IMR-90 (cell line): ENCODE results near the gene C1QTNF8. TPM values are rescaled to one million over a fixed set of nuclear protein-coding genes. Genes with fewer than 3 reads are reported as not detected.

Source experiments
- ATAC-seq: fragments of 200-7000 bp; cut with Tn5 transposase; 2 replicates; pipeline ENCODE4 v1.9.1; 2020; ENCODE audit warnings: low read depth, mild to moderate bottlenecking, moderate library complexity
- BruUV-seq: library from RNA; stranded (reverse); fragments of 400-500 nt; replicated peaks from 2 replicates; lab custom pipeline; 2021; lab: Mats Ljungman, UMichigan
- CTCF ChIA-PET: fragments of 300-600 bp; formaldehyde crosslinking; extraction: SDS; loops from one replicate; lab custom pipeline; 2021; ENCODE audit warnings: antibody characterized with exemption; lab: Yijun Ruan, JAX
- POLR2A ChIA-PET: fragments of 300-600 bp; sonication (Branson Sonifier 250); formaldehyde crosslinking; loops from one replicate; lab custom pipeline; 2022; ENCODE audit warnings: antibody characterized with exemption; ENCODE audit not compliant: unreplicated experiment; lab: Charles Lee
- DNase-seq: peaks from one replicate; pipeline ENCODE4 v3.0.0; 2013
- H2AFZ ChIP-seq: replicated peaks from 2 replicates; pipeline ENCODE3; 2013; ENCODE audit warnings: low read length, mild to moderate bottlenecking; ENCODE audit not compliant: poor library complexity
- H2AK5ac ChIP-seq: 2 replicates; pipeline ENCODE4 v1.6.1; 2013; ENCODE audit warnings: low read depth, low read length, inconsistent platforms
- H2AK9ac ChIP-seq: replicated peaks from 2 replicates; pipeline ENCODE3; 2013; ENCODE audit warnings: mild to moderate bottlenecking, low read depth, low read length, moderate library complexity; ENCODE audit not compliant: poor library complexity
- H2BK120ac ChIP-seq: 2 replicates; pipeline ENCODE4 v1.6.1; 2013; ENCODE audit warnings: low read depth, low read length, inconsistent platforms
- H2BK15ac ChIP-seq: 3 replicates; pipeline ENCODE4 v1.6.1; 2013; ENCODE audit warnings: low read depth, low read length, inconsistent platforms
- H2BK20ac ChIP-seq: 2 replicates; pipeline ENCODE4 v1.6.1; 2013; ENCODE audit warnings: low read depth, mild to moderate bottlenecking, inconsistent platforms, low read length, moderate library complexity
- H2BK5ac ChIP-seq: 2 replicates; pipeline ENCODE4 v1.6.1; 2013; ENCODE audit warnings: mild to moderate bottlenecking, low read depth, low read length, inconsistent platforms; ENCODE audit not compliant: poor library complexity, severe bottlenecking
- H3K14ac ChIP-seq: replicated peaks from 2 replicates; pipeline ENCODE4 v1.6.1; 2013; ENCODE audit warnings: low read depth, low read length, inconsistent platforms
- H3K18ac ChIP-seq: 2 replicates; pipeline ENCODE4 v1.6.1; 2013; ENCODE audit warnings: low read depth, low read length, control low read depth
- H3K23ac ChIP-seq: 2 replicates; pipeline ENCODE4 v1.6.1; 2013; ENCODE audit warnings: low read depth, low read length, inconsistent platforms
- H3K27ac ChIP-seq: 2 replicates; pipeline ENCODE4 v1.5.1; 2013; ENCODE audit warnings: mild to moderate bottlenecking, control low read depth, low read length; ENCODE audit not compliant: insufficient read depth
- H3K27me3 ChIP-seq: 2 replicates; pipeline ENCODE4 v1.6.1; 2013; ENCODE audit warnings: low read length; ENCODE audit not compliant: control insufficient read depth, insufficient read depth
- H3K36me3 ChIP-seq: 2 replicates; pipeline ENCODE4 v1.6.1; 2013; ENCODE audit warnings: low read length, mixed read lengths; ENCODE audit not compliant: control insufficient read depth, insufficient read depth
- H3K4ac ChIP-seq: 2 replicates; pipeline ENCODE4 v1.6.1; 2013; ENCODE audit warnings: low read depth, low read length, inconsistent platforms
- H3K4me1 ChIP-seq: 2 replicates; pipeline ENCODE4 v1.6.1; 2013; ENCODE audit warnings: low read length, mixed read lengths; ENCODE audit not compliant: control insufficient read depth, insufficient read depth
- H3K4me2 ChIP-seq: 2 replicates; pipeline ENCODE4 v1.6.1; 2013; ENCODE audit warnings: low read depth, mild to moderate bottlenecking, control low read depth, low read length, moderate library complexity
- H3K4me3 ChIP-seq: 2 replicates; pipeline ENCODE4 v1.5.1; 2013; ENCODE audit warnings: low read depth, mild to moderate bottlenecking, control low read depth, low read length, moderate library complexity; ENCODE audit not compliant: insufficient read depth
- H3K56ac ChIP-seq: 2 replicates; pipeline ENCODE4 v1.6.1; 2013; ENCODE audit warnings: low read length, inconsistent platforms; ENCODE audit not compliant: insufficient read depth; ENCODE audit errors: extremely low read depth
- H3K79me1 ChIP-seq, 2 experiments: 2 replicates each; pipeline ENCODE4 v1.6.1; 2013; ENCODE audit warnings: low read length in 2 of 2, inconsistent platforms in 1 of 2, low read depth in 1 of 2
- H3K9ac ChIP-seq: 2 replicates; pipeline ENCODE4 v1.6.1; 2013; ENCODE audit warnings: low read depth, low read length, control low read depth
- H3K9me1 ChIP-seq: 2 replicates; pipeline ENCODE4 v1.6.1; 2013; ENCODE audit warnings: low read length, inconsistent platforms; ENCODE audit not compliant: insufficient read depth
- H3K9me3 ChIP-seq: 2 replicates; pipeline ENCODE4 v1.6.1; 2013; ENCODE audit warnings: low read length; ENCODE audit not compliant: control insufficient read depth, insufficient read depth
- H4K20me1 ChIP-seq: 2 replicates; pipeline ENCODE4 v1.6.1; 2013; ENCODE audit warnings: low read length, inconsistent platforms; ENCODE audit not compliant: insufficient read depth
- H4K5ac ChIP-seq: 2 replicates; pipeline ENCODE4 v1.6.1; 2013; ENCODE audit warnings: mild to moderate bottlenecking, low read depth, low read length, control low read depth
- H4K8ac ChIP-seq, 2 experiments: 2 replicates each; pipeline ENCODE4 v1.6.1; 2013; ENCODE audit warnings: low read depth in 2 of 2, low read length in 2 of 2, control low read depth in 1 of 2, inconsistent platforms in 1 of 2
- H4K91ac ChIP-seq: 2 replicates; pipeline ENCODE4 v1.6.1; 2013; ENCODE audit warnings: low read depth, low read length, inconsistent platforms; ENCODE audit not compliant: insufficient read depth
- BHLHE40 ChIP-seq: fragments of 150-350 bp; IDR thresholded peaks from 2 replicates; pipeline ENCODE4 v1.6.1; 2016; ENCODE audit warnings: mild to moderate bottlenecking, low read depth, low read length
- CHD1 ChIP-seq: IDR thresholded peaks from 2 replicates; pipeline ENCODE4 v1.6.1; 2012; ENCODE audit warnings: low read depth, low read length, improper control_type of control experiment
- CTCF ChIP-seq: conservative IDR thresholded peaks from 2 replicates; pipeline ENCODE4 v1.5.1; 2012; ENCODE audit warnings: mild to moderate bottlenecking, low read depth, low read length, improper control_type of control experiment
- FOS ChIP-seq: fragments of 150-350 bp; IDR thresholded peaks from 2 replicates; pipeline ENCODE4 v1.6.1; 2016; ENCODE audit warnings: low read depth, low read length
- MAFK ChIP-seq: IDR thresholded peaks from 2 replicates; pipeline ENCODE4 v1.6.1; 2012; ENCODE audit warnings: low read depth, low read length, improper control_type of control experiment
- MXI1 ChIP-seq: IDR thresholded peaks from 2 replicates; pipeline ENCODE4 v1.6.1; 2012; ENCODE audit warnings: low read depth, mild to moderate bottlenecking, low read length, moderate library complexity, borderline replicate concordance
- NFE2L2 ChIP-seq: fragments of 150-350 bp; IDR thresholded peaks from 2 replicates; pipeline ENCODE4 v1.6.1; 2016; ENCODE audit warnings: low read depth, mild to moderate bottlenecking, low read length
- POLR2A ChIP-seq: IDR thresholded peaks from 2 replicates; pipeline ENCODE4 v1.6.1; 2012; ENCODE audit warnings: mild to moderate bottlenecking, low read depth, low read length
- RAD21 ChIP-seq: IDR thresholded peaks from 2 replicates; pipeline ENCODE4 v1.6.1; 2012; ENCODE audit warnings: low read length, improper control_type of control experiment
- RFX5 ChIP-seq: IDR thresholded peaks from 2 replicates; pipeline ENCODE4 v1.8.0; 2012; ENCODE audit warnings: low read depth, mild to moderate bottlenecking, low read length, moderate library complexity
- WGBS, 2 experiments: methylation state at CpG; one replicate each; pipeline versions ENCODE4 v1.1.5 to v1.1.7; 2013; ENCODE audit warnings: missing lambda C conversion rate in 2 of 2; ENCODE audit not compliant: insufficient read length in 1 of 2; ENCODE audit errors: extremely low coverage in 2 of 2; 5-methylcytosine and 5-hydroxymethylcytosine counted together
- dilution Hi-C: fragments of 300-500 bp; cut with HindIII; formaldehyde crosslinking; loops from one replicate; pipeline ENCODE4 v1.14.3; 2018; ENCODE audit warnings: low sequenced_read_pairs; ENCODE audit not compliant: unreplicated experiment
- in situ Hi-C: fragments of 300-500 bp; cut with MboI; formaldehyde crosslinking; loops from 3 replicates; pipeline ENCODE4 v1.14.3; 2019; ENCODE audit warnings: low sequenced_read_pairs, inconsistent platforms, mixed read lengths
- intact Hi-C: fragments of 100-400 bp; cut with micrococcal nuclease; formaldehyde crosslinking; loops from 2 replicates; pipeline ENCODE4 v1.10.0; 2022
- polyA plus RNA-seq, 3 experiments: library from polyadenylated mRNA; depleted of rRNA; stranded (reverse); fragments of >200 nt; gene quantifications; 2 replicates each; pipeline ENCODE4 v1.2.3, GENCODE V29; 2012; ENCODE audit warnings: low replicate concordance in 1 of 3
- total RNA-seq: library from RNA; depleted of rRNA; stranded (reverse); fragments of >200 nt; gene quantifications from 2 replicates; pipeline ENCODE4 v1.2.3, GENCODE V29; 2012
- TF ChIP-seq, protein P1 (sequence below): fragments of 150-350 bp; IDR thresholded peaks from 2 replicates; pipeline ENCODE4 v1.6.1; 2017; ENCODE audit warnings: mild to moderate bottlenecking, antibody characterized with exemption, low read length, low read depth

Gene C1QTNF8
- total and polyA plus RNA-seq, 2 of the 4 experiments (the other 2 are of a cell fraction) = not detected

DNA sequence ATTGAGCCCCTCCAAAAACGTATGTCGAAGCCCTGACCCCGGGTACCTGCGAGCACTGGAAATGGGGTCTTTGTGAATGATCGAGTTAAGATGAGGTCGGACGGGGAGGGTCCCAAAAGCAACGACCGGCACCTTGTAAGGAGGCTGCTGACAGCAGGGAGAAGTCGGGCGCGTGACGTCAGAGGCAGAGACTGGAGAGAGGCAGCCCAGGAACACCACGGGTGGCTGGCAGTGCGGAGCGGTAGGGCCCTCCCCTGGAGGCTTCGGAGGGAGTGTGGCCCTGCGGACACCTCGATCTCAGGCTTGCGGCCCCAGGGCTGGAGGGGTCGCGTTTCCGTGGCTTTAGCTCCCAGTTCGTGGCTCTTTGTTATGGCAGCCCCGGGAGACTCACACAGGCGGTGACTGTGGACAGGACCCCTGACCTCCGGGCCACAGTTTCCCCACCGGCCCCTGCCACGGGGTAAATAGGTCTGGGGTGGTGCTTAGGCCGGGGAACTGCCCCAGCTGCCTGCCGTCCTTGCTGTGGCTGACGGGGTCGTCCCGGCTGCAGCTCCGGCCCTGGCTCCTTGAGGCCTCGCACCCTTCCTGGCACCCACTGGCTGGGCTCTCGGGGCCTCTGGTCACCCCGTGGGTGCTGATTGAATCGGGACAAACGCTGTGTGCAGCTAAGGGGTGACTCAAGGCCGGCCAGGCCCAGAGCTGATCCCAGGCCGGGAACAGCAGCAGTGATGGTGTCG is 34.1 kb downstream of the C1QTNF8 start:
- no peak overlapping the region for H2AK9ac ChIP-seq
- no peaks in the 10 kb centered on the region for H3K9me1 ChIP-seq
- H4K5ac ChIP-seq = no peak overlapping the region
- H3K27ac ChIP-seq = no peak overlapping the region
- no peak overlapping the region for H2BK15ac ChIP-seq
- H2AFZ ChIP-seq = no peak overlapping the region
- H3K56ac ChIP-seq = no peak overlapping the region
- no peak overlapping the region for H4K8ac ChIP-seq
- no peak overlapping the region for H4K91ac ChIP-seq
- ChIA-PET CTCF (no interaction called here), POLR2A (no interaction called here)
- no peaks in the 10 kb centered on the region for H3K36me3 ChIP-seq
- 85% methylated on average over 9 of the region's 43 CpGs; no CpG with 5 or more reads in 1 of the 2 experiments for WGBS, 2 experiments
- peaks cover 29% of the 10 kb centered on the region for H3K27me3 ChIP-seq
- H4K20me1 ChIP-seq = no peaks in the 10 kb centered on the region
- DNase-seq (no peak), ATAC-seq (no peak)
- H2AK5ac ChIP-seq = no peak overlapping the region
- no peak overlapping the region for H3K9ac ChIP-seq
- dilution Hi-C loops = no loop called here
- no TSS peak for BruUV-seq
- intact Hi-C loops = no loop called here
- no peak overlapping the region for H2BK120ac ChIP-seq
- H2BK5ac ChIP-seq = no peak overlapping the region
- no peaks in the 10 kb centered on the region for H3K4me1 ChIP-seq
- no peaks in the 10 kb centered on the region for H3K79me1 ChIP-seq
- peaks cover 4% of the 10 kb centered on the region for H3K9me3 ChIP-seq
- H3K4me3 ChIP-seq = no peak overlapping the region
- H3K4ac ChIP-seq = no peak overlapping the region
- in situ Hi-C loops = loop anchor here (25.0 kb wide), 1 partner anchor 350 kb away; the partner anchor contains the start of genes ANTKMT, FBXL16 and METRN
- no peak overlapping the region for H3K23ac ChIP-seq
- H3K18ac ChIP-seq = no peak overlapping the region
- TF ChIP-seq, protein P1, sequence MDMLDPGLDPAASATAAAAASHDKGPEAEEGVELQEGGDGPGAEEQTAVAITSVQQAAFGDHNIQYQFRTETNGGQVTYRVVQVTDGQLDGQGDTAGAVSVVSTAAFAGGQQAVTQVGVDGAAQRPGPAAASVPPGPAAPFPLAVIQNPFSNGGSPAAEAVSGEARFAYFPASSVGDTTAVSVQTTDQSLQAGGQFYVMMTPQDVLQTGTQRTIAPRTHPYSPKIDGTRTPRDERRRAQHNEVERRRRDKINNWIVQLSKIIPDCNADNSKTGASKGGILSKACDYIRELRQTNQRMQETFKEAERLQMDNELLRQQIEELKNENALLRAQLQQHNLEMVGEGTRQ = no peak
- TF ChIP-seq POLR2A = no peak
- TF ChIP-seq RAD21 = no peak
- TF ChIP-seq BHLHE40 = no peak
- TF ChIP-seq CHD1 = no peak
- TF ChIP-seq MAFK = no peak
- no peak for TF ChIP-seq NFE2L2
- no peak for TF ChIP-seq FOS
- TF ChIP-seq RFX5 = no peak
- no peak for TF ChIP-seq CTCF
- no peak for TF ChIP-seq MXI1
- no peak overlapping the region for H3K4me2 ChIP-seq
- H3K14ac ChIP-seq = no peak overlapping the region
- H2BK20ac ChIP-seq = no peak overlapping the region
